ENCODE measurements around the gene LEKR1.

LEKR1 gene

GRCh38 chr3:156981005-156981404 is 154.9 kb downstream of the LEKR1 start:
- H3K4me1 Mint-ChIP-seq (ENCODE audit: low read depth), result peaks cover 9% of the 10 kb centered on the region
- H3K9me3 Mint-ChIP-seq, result no peaks in the 10 kb centered on the region
- H3K27me3 Mint-ChIP-seq, result no peaks in the 10 kb centered on the region
- H3K36me3 Mint-ChIP-seq (ENCODE audit: low read depth), result no peaks in the 10 kb centered on the region
- H3K27ac Mint-ChIP-seq, result no peak overlapping the region
- H3K4me3 Mint-ChIP-seq, result no peak overlapping the region
- DNase-seq, result no peak

DNA sequence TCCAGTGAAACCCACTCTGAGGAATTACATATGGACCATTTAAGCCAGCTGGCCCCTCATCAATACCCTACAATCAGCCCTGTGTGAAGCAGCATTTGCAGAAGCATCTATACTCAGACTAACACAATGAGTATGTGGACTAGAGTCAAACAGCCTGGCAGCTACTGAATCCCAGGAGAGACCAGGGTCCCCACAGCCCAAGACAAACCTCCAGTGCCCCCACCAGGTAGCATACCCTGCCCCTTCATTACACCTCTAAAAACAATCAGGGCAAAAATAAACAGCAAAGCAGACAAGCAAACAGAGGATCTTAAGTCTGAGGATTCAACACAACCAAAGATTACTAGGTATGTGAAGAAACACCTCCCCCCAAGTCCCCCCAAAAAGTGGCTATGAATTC is 157.4 kb downstream of the LEKR1 start:
- Mint-ChIP-seq H3K9me3 (no peaks in the 10 kb centered on the region), H3K36me3 (ENCODE audit: low read depth) (no peaks in the 10 kb centered on the region), H3K4me1 (ENCODE audit: low read depth) (peaks cover 5% of the 10 kb centered on the region), H3K27me3 (no peaks in the 10 kb centered on the region), H3K27ac (no peak overlapping the region), H3K4me3 (no peak overlapping the region)
- no peak for DNase-seq

DNA sequence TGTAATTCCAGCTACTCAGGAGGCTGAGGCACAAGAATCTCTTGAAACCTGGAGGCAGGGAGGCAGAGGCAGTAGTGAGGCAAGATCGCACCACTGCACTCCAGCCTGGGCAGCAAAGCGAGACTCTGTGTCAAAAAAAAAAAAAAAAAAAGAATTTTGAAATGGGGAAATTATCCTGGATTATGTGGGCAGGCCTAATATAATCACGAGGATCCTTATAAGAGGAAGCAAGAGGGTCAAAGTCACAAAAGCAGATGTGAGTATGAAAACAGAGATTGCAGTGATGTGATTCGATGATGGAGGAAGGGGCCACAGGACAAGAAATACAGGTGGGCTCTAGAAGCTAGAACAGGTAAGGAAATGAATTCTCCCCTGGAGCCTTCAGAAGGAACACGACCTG is 159.6 kb downstream of the LEKR1 start:
- H3K9me3 Mint-ChIP-seq, result no peaks in the 10 kb centered on the region
- no peaks in the 10 kb centered on the region for H3K27me3 Mint-ChIP-seq
- H3K4me3 Mint-ChIP-seq, result no peak overlapping the region
- H3K27ac Mint-ChIP-seq, result no peak overlapping the region
- no peaks in the 10 kb centered on the region for H3K4me1 Mint-ChIP-seq (ENCODE audit: low read depth)
- DNase-seq, result no peak
- H3K36me3 Mint-ChIP-seq (ENCODE audit: low read depth), result no peaks in the 10 kb centered on the region

DNA sequence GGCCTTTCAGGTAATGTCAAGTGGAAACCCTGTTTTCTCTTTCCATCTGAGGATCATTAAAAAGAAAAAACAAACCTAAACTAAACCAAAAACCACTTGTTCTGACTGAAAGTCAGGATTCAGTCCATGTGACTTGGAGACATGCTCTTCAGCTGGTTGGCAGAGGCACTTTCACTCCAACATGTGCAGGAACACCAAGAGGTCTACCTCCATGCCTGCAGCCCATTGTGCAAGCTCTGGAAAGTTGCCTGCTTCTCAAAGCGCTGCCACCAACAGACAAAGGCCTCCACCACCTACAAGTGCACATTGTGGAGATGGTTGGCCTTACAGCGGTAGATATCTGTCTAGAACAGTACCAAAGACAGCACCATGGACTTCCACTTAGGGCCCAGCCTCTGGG is 161.8 kb downstream of the LEKR1 start:
- Mint-ChIP-seq H3K9me3 (no peaks in the 10 kb centered on the region), H3K27me3 (no peaks in the 10 kb centered on the region), H3K4me3 (no peak overlapping the region), H3K27ac (no peak overlapping the region), H3K36me3 (ENCODE audit: low read depth) (no peaks in the 10 kb centered on the region), H3K4me1 (ENCODE audit: low read depth) (no peaks in the 10 kb centered on the region)
- DNase-seq, result no peak

DNA sequence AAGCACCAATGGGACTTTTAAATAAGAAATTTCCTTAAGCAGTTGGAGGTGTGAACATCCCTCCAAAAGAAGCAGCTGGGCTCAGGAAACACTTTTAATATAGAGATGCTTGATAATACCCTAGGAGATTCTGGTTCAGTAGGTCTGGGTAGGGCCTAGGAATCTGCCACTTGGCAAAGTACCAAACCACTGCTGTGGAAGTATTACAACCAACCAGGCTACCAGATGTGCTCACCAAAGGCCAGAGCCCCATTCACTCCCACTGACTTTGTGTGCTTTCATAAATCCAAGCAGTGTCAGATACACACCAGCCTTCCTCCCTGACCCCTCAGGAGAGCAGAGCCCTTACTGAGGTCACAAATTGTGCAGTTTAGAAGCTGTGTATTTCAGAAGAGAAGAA is 171.2 kb downstream of the LEKR1 start:
- Mint-ChIP-seq H3K36me3 (ENCODE audit: low read depth) (no peaks in the 10 kb centered on the region), H3K4me3 (no peak overlapping the region), H3K9me3 (no peaks in the 10 kb centered on the region), H3K27ac (no peak overlapping the region), H3K27me3 (no peaks in the 10 kb centered on the region), H3K4me1 (ENCODE audit: low read depth) (no peaks in the 10 kb centered on the region)
- no peak for DNase-seq

DNA sequence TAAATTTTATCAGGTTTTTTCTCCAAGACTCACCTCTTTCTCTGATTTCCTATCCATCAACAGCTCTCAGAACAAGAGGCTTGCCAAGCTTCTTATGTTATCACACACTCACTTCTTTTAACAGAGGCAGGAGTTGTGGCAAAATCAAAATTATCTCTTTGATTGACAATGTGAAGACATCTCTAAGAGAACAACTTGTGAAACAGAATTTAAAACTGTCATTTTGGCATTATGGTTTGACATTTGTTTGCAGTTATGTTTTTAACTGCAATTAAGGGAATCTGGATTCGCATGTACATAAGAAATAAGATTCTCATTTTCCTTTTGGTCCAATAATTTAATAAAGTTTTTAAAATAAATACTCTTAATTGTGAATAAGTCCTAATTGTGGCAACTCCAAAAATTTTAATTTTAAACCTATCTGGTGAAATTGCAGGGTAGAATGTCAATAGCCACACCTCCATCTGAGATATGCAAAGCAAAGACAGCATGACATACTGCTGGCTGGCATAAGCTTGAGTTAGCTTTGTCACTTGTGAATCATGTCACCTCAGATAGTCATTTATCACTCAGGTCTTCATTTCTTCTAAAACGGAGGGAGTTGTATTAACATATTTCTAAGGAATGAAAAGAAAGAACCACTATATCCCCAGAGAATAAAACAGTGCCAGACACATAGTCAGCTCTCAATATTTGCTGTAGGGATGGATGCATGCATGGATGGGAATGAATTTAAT is 175.2 kb downstream of the LEKR1 start:
- H3K9me3 Mint-ChIP-seq, result no peaks in the 10 kb centered on the region
- H3K4me3 Mint-ChIP-seq, result no peak overlapping the region
- H3K27ac Mint-ChIP-seq, result no peak overlapping the region
- DNase-seq, result no peak
- H3K4me1 Mint-ChIP-seq (ENCODE audit: low read depth), result no peaks in the 10 kb centered on the region
- no peaks in the 10 kb centered on the region for H3K36me3 Mint-ChIP-seq (ENCODE audit: low read depth)
- H3K27me3 Mint-ChIP-seq, result peaks cover 7% of the 10 kb centered on the region

GRCh38 chr3:157021679-157022078 is 195.5 kb downstream of the LEKR1 start:
- H3K9me3 Mint-ChIP-seq, result no peaks in the 10 kb centered on the region

GRCh38 chr3:157023226-157023625 is 197.1 kb downstream of the LEKR1 start:
- peaks cover 3% of the 10 kb centered on the region for H3K27me3 Mint-ChIP-seq
- H3K9me3 Mint-ChIP-seq, result no peaks in the 10 kb centered on the region
- no peak overlapping the region for H3K27ac Mint-ChIP-seq
- no peak for DNase-seq
- H3K4me3 Mint-ChIP-seq, result no peak overlapping the region
- H3K4me1 Mint-ChIP-seq (ENCODE audit: low read depth), result peaks cover 3% of the 10 kb centered on the region
- H3K36me3 Mint-ChIP-seq (ENCODE audit: low read depth), result no peaks in the 10 kb centered on the region

More at GRCh38 chr3:157021679-157022078, 195.5 kb downstream of the LEKR1 start:
- Mint-ChIP-seq H3K4me3 (no peak overlapping the region), H3K36me3 (ENCODE audit: low read depth) (no peaks in the 10 kb centered on the region), H3K4me1 (ENCODE audit: low read depth) (no peaks in the 10 kb centered on the region), H3K27me3 (no peaks in the 10 kb centered on the region), H3K27ac (no peak overlapping the region)
- no peak for DNase-seq

DNA sequence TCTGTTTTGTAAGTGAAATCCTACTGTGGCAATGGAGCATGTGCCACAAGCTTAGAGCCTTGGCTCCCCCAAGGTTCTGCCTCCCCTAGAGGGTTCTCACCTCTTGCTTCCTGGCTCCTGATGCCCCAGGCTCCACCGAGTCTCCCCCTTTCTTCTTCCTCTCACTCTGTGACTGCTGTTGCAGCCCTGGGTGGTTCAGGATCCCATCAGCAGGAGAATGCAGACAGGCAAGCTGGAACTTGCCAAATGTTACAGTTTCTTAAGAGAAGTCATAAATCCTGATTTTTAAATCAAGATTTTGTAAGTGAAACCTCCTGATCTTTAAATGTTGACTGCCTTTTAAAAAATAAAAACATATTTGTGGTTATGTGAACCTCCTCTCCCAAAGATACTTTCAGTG is 199.9 kb downstream of the LEKR1 start:
- Mint-ChIP-seq H3K4me3 (no peak overlapping the region), H3K27ac (no peak overlapping the region)

DNA sequence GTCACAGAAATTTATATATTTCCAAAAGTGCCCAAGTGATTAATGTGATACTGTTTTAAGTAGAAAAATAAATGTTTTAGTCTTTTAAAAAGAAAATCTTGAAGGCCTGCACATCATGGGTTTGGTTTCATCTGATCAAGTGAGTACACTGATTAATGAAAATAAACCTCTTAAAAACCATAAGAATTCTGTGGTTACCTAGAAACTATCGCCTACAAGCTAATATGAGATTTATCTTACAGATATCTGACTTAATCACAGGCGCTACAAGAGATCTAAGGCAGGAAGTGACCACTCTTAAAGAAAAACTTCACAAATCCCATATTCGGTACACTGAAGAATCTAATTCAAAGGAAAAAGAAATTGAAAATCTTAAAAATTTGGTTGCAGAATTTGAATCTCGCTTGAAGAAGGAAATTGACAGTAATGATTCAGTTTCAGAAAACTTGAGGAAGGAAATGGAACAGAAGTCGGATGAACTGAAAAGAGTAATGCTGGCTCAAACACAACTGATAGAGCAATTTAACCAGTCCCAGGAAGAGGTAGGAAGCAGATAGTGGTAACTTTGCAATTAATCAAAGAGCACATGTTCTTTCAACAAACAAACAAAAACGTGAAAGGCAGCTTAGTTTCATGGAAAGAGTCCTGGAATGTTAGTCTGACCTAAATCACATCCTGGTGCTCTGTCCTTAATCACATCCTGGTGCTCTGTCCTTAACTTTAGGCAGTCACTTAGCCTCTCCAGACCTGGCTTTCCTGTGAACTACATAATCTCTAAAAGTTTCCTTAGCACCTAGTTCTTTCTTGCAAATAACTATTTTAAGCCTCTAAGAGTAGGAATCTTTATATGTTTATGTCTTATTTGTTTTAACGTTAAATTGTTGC is 201.9 kb downstream of the LEKR1 start:
- Mint-ChIP-seq H3K4me1 (ENCODE audit: low read depth) (peaks cover 3% of the 10 kb centered on the region), H3K27me3 (peaks cover 16% of the 10 kb centered on the region)

More for the DNA sequence above, 199.9 kb downstream of the LEKR1 start:
- Mint-ChIP-seq H3K4me1 (ENCODE audit: low read depth) (peaks cover 3% of the 10 kb centered on the region), H3K36me3 (ENCODE audit: low read depth) (no peaks in the 10 kb centered on the region), H3K9me3 (no peaks in the 10 kb centered on the region), H3K27me3 (peaks cover 12% of the 10 kb centered on the region)
- no peak for DNase-seq

GRCh38 chr3:157029365-157029790 is 203.2 kb downstream of the LEKR1 start:
- H3K27me3 Mint-ChIP-seq, result peaks cover 16% of the 10 kb centered on the region
- no peaks in the 10 kb centered on the region for H3K36me3 Mint-ChIP-seq (ENCODE audit: low read depth)
- peaks cover 3% of the 10 kb centered on the region for H3K4me1 Mint-ChIP-seq (ENCODE audit: low read depth)
- H3K4me3 Mint-ChIP-seq, result no peak overlapping the region
- DNase-seq, result no peak
- no peak overlapping the region for H3K27ac Mint-ChIP-seq
- no peaks in the 10 kb centered on the region for H3K9me3 Mint-ChIP-seq

More for the DNA sequence above, 201.9 kb downstream of the LEKR1 start:
- Mint-ChIP-seq H3K9me3 (no peaks in the 10 kb centered on the region), H3K4me3 (no peak overlapping the region), H3K27ac (no peak overlapping the region), H3K36me3 (ENCODE audit: low read depth) (no peaks in the 10 kb centered on the region)
- no peak for DNase-seq

- Mint-ChIP-seq H3K4me3 (no peak overlapping the region), H3K36me3 (ENCODE audit: low read depth) (no peaks in the 10 kb centered on the region), H3K4me1 (ENCODE audit: low read depth) (peaks cover 3% of the 10 kb centered on the region), H3K27ac (no peak overlapping the region), H3K27me3 (peaks cover 18% of the 10 kb centered on the region), H3K9me3 (no peaks in the 10 kb centered on the region)
- no peak for DNase-seq
Observed at GRCh38 chr3:157030712-157031111, 204.6 kb downstream of the LEKR1 start.

DNA sequence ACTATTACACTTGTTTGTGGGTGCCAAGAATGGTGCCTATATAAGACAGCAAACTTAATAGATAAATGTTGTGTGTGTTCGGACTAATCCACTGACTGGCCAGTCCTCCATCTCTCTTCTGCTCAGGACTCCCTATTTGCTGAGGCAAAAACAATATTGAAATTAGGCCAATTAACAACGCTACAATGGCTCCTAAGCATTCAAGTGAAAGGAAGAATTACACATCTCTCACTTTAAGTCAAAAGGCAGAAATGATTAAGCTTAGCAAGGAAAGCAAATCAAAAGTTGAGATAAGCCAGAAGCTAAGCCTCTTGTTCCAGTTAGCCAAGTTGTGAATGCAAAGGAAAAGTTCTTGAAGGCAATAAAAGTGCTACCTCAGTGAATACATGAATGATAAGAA is 206.8 kb downstream of the LEKR1 start:
- no peak overlapping the region for H3K27ac Mint-ChIP-seq
- no peaks in the 10 kb centered on the region for H3K9me3 Mint-ChIP-seq
- no peak for DNase-seq
- peaks cover 28% of the 10 kb centered on the region for H3K27me3 Mint-ChIP-seq
- H3K4me1 Mint-ChIP-seq (ENCODE audit: low read depth), result peaks cover 3% of the 10 kb centered on the region
- H3K36me3 Mint-ChIP-seq (ENCODE audit: low read depth), result no peaks in the 10 kb centered on the region
- no peak overlapping the region for H3K4me3 Mint-ChIP-seq

DNA sequence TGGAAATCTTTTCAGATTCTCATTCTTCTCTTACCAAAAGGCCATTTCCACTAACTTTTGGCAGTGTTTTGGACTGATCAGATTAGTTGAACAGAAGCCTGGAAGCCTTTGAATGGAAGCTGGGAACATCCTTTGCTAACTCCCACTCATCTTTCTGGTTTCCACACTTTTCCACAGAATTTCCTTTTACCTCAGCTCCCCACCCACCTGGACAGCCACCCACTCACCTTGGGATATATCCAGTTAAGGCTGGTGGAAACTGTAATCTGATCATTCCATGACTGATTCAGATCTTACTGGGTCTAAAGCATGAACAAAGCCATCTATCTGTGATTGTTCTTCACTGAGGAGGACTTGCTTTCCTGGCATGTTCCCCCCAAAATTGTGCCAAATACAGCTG is 214.3 kb downstream of the LEKR1 start:
- Mint-ChIP-seq H3K27me3 (peaks cover 14% of the 10 kb centered on the region), H3K9me3 (no peaks in the 10 kb centered on the region), H3K36me3 (ENCODE audit: low read depth) (no peaks in the 10 kb centered on the region)

DNA sequence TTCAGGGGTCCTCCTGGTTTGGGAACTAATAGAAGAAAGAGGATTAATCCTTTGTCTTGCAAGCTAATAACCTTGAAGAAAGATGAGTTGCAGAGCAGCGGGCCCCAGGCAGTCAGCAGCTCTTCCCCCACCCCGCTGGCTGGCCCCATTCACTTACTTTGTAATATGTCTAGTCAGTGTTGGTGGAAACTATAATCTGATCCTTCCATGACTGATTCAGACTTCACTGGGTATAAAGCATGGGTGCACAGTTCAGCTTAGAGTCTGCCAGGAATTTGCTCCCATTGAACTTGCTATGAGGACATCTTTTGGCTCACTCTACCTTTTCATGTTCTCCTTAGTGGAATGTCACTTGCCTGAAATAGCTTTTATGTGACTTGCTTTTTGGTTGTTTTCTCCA is 216.1 kb downstream of the LEKR1 start:
- H3K4me1 Mint-ChIP-seq (ENCODE audit: low read depth), result no peaks in the 10 kb centered on the region
- peaks cover 10% of the 10 kb centered on the region for H3K27me3 Mint-ChIP-seq
- no peak for DNase-seq
- H3K27ac Mint-ChIP-seq, result no peak overlapping the region
- H3K4me3 Mint-ChIP-seq, result no peak overlapping the region
- H3K36me3 Mint-ChIP-seq (ENCODE audit: low read depth), result no peaks in the 10 kb centered on the region
- H3K9me3 Mint-ChIP-seq, result no peaks in the 10 kb centered on the region

More for the DNA sequence above, 214.3 kb downstream of the LEKR1 start:
- Mint-ChIP-seq H3K27ac (no peak overlapping the region), H3K4me1 (ENCODE audit: low read depth) (no peaks in the 10 kb centered on the region), H3K4me3 (no peak overlapping the region)
- no peak for DNase-seq

All from activated T-cell treated with anti-CD3 and anti-CD28 coated beads, Interleukin-2, amount 50 U/mL, for 24 hours (primary cell).